ENCODE measurements around the gene ARHGAP45. TPM values are rescaled to one million over a fixed set of nuclear protein-coding genes. Genes with fewer than 3 reads are reported as not detected.

Gene ARHGAP45
- total RNA-seq, 1 donor from 2014 or later, result 3.0 TPM

DNA sequence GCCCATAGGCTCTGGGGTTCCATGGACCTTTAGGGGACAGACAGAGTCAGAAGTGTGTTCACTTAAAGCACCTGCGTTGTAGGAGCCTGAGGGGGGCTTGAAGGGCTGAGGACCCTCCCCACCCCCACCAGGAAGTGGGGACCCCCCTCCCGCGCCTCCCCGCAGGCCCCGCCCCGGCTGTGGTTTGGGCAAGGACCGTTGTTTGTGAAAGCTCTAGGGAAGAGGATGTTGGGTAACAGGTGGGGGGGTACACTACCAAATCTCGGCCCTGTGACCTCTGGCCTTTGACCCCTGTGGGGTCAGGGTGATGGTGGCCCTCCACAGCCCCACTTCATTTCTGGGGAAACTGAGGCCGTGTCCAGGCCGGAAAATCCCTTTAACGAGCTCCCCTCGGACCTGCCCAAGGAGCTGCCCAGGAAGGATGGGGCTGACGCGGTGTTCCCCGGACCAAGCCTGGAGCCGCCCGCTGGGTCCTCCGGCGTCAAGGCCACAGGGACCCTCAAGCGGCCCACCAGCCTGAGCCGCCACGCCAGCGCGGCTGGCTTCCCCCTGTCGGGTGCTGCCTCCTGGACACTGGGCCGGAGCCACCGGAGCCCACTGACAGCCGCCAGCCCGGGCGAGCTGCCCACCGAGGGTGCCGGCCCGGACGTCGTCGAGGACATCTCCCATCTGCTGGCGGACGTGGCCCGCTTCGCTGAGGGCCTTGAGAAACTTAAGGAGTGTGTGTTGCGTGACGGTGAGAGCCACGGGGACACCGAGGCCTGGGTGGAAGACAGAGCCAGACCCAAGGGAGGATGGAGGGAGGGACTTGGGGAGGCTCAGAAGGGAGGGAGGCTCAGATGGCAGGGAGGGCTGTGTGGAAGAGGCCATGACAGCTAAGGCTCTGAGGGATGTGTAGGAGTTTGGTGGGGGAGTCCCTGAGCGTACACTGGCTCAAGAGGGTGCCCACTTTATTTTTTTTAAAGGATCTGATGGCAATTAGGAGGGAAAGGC, 1.3 kb downstream of the ARHGAP45 start:
- Histone ChIP-seq H3K9me3 (ENCODE audit: insufficient read depth, low read depth, low read length) (no peaks in the 10 kb centered on the region), H4K20me1 (ENCODE audit: insufficient read depth, low read length) (peaks cover 9% of the 10 kb centered on the region), H3K27ac (ENCODE audit: low read depth, low read length) (no peak overlapping the region), H3K4me1 (ENCODE audit: insufficient read depth, low read length) (peaks cover 3% of the 10 kb centered on the region), H3K27me3 (ENCODE audit: insufficient read depth, low read length) (peaks cover 35% of the 10 kb centered on the region), H3K36me3 (ENCODE audit: insufficient read depth, low read length) (no peaks in the 10 kb centered on the region), H3K4me3 (ENCODE audit: insufficient read depth, low read depth, low read length) (no peak overlapping the region), H3K79me2 (ENCODE audit: insufficient read depth, low read length) (no peaks in the 10 kb centered on the region), H3K4me2 (ENCODE audit: low read length) (no peak overlapping the region), H3K9ac (ENCODE audit: low read length) (no peak overlapping the region), H2AFZ (ENCODE audit: low read depth, low read length) (no peak overlapping the region)
- H3K36me3 Mint-ChIP-seq (ENCODE audit: low read depth, unreplicated experiment), result peaks cover 2% of the 10 kb centered on the region
- FAIRE-seq (no peak), DNase-seq (ENCODE audit: low read depth) (no peak)
- peaks cover 33% of the 10 kb centered on the region for H3K27me3 Mint-ChIP-seq (ENCODE audit: low read depth, unreplicated experiment)
- peaks cover 3% of the 10 kb centered on the region for H3K4me1 Mint-ChIP-seq (ENCODE audit: low read depth, unreplicated experiment)
- TF ChIP-seq, protein P1, sequence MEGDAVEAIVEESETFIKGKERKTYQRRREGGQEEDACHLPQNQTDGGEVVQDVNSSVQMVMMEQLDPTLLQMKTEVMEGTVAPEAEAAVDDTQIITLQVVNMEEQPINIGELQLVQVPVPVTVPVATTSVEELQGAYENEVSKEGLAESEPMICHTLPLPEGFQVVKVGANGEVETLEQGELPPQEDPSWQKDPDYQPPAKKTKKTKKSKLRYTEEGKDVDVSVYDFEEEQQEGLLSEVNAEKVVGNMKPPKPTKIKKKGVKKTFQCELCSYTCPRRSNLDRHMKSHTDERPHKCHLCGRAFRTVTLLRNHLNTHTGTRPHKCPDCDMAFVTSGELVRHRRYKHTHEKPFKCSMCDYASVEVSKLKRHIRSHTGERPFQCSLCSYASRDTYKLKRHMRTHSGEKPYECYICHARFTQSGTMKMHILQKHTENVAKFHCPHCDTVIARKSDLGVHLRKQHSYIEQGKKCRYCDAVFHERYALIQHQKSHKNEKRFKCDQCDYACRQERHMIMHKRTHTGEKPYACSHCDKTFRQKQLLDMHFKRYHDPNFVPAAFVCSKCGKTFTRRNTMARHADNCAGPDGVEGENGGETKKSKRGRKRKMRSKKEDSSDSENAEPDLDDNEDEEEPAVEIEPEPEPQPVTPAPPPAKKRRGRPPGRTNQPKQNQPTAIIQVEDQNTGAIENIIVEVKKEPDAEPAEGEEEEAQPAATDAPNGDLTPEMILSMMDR (IDR thresholded peaks at IDR 0.05; ENCODE audit: insufficient read depth, low read depth, low read length), result no peak
- no peak for TF ChIP-seq EZH2 (IDR thresholded peaks at IDR 0.05; ENCODE audit: insufficient read depth, low read length)
- no peak overlapping the region for H3K27ac Mint-ChIP-seq (ENCODE audit: unreplicated experiment)
- no peaks in the 10 kb centered on the region for H3K9me3 Mint-ChIP-seq (ENCODE audit: unreplicated experiment)
- no peak overlapping the region for H3K4me3 Mint-ChIP-seq (ENCODE audit: unreplicated experiment)

DNA sequence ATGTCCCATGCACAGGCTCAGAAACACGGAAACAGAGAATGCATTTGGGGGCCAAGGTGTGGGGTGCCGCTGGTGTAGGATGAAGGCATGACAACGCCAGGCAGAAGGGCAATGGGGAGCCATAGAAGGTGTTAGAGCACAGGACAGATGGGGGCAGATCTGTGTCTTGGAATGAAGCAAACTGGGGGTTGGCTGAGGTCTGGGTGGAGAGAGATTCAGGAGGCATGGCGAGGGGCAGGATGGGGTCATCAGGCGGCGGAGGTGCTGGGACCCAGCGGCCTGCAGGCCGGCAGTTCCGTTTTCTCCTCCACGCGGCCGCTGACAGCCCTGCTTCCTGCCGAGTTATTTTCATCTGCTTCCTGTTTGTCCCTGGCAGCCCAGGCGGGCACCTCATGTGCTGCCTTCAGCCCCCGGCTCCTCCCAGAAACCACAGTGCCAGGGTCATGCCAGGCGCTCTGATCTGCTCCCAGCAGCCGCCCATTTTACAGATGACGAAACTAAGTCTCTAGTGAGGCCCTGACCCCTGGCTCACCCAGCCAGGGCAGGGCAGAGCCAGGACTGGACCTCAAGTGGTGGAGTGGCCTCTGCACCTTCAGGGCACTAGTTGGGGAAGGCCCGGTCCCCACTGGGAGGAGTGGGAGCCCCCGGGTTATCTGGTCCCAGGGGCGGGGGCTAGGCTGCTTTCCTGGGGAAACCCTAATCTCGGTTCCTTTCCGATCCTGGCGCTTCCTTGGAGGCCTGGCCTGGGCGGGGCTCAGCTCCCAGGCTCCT, 2.2 kb downstream of the ARHGAP45 start:
- Histone ChIP-seq H3K27me3 (ENCODE audit: insufficient read depth, low read length) (peaks cover 35% of the 10 kb centered on the region), H3K9me3 (ENCODE audit: insufficient read depth, low read depth, low read length) (no peaks in the 10 kb centered on the region), H3K36me3 (ENCODE audit: insufficient read depth, low read length) (no peaks in the 10 kb centered on the region), H3K27ac (ENCODE audit: low read depth, low read length) (no peak overlapping the region), H3K79me2 (ENCODE audit: insufficient read depth, low read length) (no peaks in the 10 kb centered on the region), H3K9ac (ENCODE audit: low read length) (no peak overlapping the region), H2AFZ (ENCODE audit: low read depth, low read length) (no peak overlapping the region), H3K4me2 (ENCODE audit: low read length) (no peak overlapping the region), H3K4me1 (ENCODE audit: insufficient read depth, low read length) (peaks cover 3% of the 10 kb centered on the region), H3K4me3 (ENCODE audit: insufficient read depth, low read depth, low read length) (no peak overlapping the region), H4K20me1 (ENCODE audit: insufficient read depth, low read length) (peaks cover 9% of the 10 kb centered on the region)
- FAIRE-seq (no peak), DNase-seq (ENCODE audit: low read depth) (no peak)
- no peak for TF ChIP-seq EZH2 (IDR thresholded peaks at IDR 0.05; ENCODE audit: insufficient read depth, low read length)
- TF ChIP-seq, protein P1 (IDR thresholded peaks at IDR 0.05; ENCODE audit: insufficient read depth, low read depth, low read length), result no peak
- Mint-ChIP-seq H3K36me3 (ENCODE audit: low read depth, unreplicated experiment) (peaks cover 2% of the 10 kb centered on the region), H3K27ac (ENCODE audit: unreplicated experiment) (no peak overlapping the region), H3K4me3 (ENCODE audit: unreplicated experiment) (no peak overlapping the region), H3K9me3 (ENCODE audit: unreplicated experiment) (no peaks in the 10 kb centered on the region), H3K4me1 (ENCODE audit: low read depth, unreplicated experiment) (peaks cover 3% of the 10 kb centered on the region), H3K27me3 (ENCODE audit: low read depth, unreplicated experiment) (peaks cover 34% of the 10 kb centered on the region)

Data from astrocyte (in vitro differentiated cells and primary cell).